GM12878 (cell line): ENCODE measurements around the gene MAP1A. TPM values are rescaled to one million over a fixed set of nuclear protein-coding genes. Genes with fewer than 3 reads are reported as not detected.

ENCODE experiments used
- ATAC-seq: fragments of 200-7000 bp; cut with Tn5 transposase; 3 replicates; pipeline ENCODE4 v1.9.1; 2020; ENCODE audit warnings: mild to moderate bottlenecking, moderate library complexity
- BruUV-seq: library from RNA; stranded (reverse); fragments of 400-500 nt; replicated peaks from 2 replicates; lab custom pipeline; 2021; lab: Mats Ljungman, UMichigan
- CTCF ChIA-PET: fragments of 300-600 bp; sonication (Branson Sonifier 250); formaldehyde crosslinking; extraction: SDS; loops from one replicate; lab custom pipeline; 2021; ENCODE audit warnings: inconsistent platforms; lab: Yijun Ruan, JAX
- POLR2A ChIA-PET: fragments of 350-600 bp; formaldehyde crosslinking; extraction: SDS; loops from one replicate; lab custom pipeline; 2021; ENCODE audit warnings: inconsistent platforms; lab: Charles Lee
- RAD21 ChIA-PET: fragments of 300-600 bp; sonication (Branson Sonifier 250); formaldehyde crosslinking; loops from one replicate; lab custom pipeline; 2023; ENCODE audit warnings: antibody characterized with exemption; ENCODE audit not compliant: unreplicated experiment; lab: Charles Lee
- SMC1A ChIA-PET: fragments of 300-600 bp; sonication (Branson Sonifier 250); formaldehyde crosslinking; loops from one replicate; lab custom pipeline; 2023; ENCODE audit not compliant: unreplicated experiment, uncharacterized antibody; lab: Charles Lee
- DNase-seq: peaks from one replicate; pipeline ENCODE4 v3.0.0-alpha.2; 2011; ENCODE audit warnings: low read depth, low spot score
- FAIRE-seq: peaks from 3 replicates; lab custom pipeline; 2011; peaks lifted over from hg19 to GRCh38; lab: Jason Lieb, UNC
- H2AFZ ChIP-seq: 2 replicates; pipeline ENCODE4 v1.6.0; 2011; ENCODE audit warnings: low read depth, low read length, control low read depth; ENCODE audit not compliant: control insufficient read depth
- H3K27ac ChIP-seq: 2 replicates; pipeline ENCODE4 v1.5.1; 2011; ENCODE audit warnings: control low read depth; ENCODE audit not compliant: control insufficient read depth, insufficient read depth
- H3K27me3 ChIP-seq, 2 experiments: replicated peaks in 1 of 2; 2 replicates each; pipeline versions ENCODE4 v1.6.0 to v1.6.1; 2011; ENCODE audit warnings: low read length in 1 of 2; ENCODE audit not compliant: control insufficient read depth in 2 of 2, insufficient read depth in 2 of 2
- H3K36me3 ChIP-seq, 2 experiments: 2 replicates each; pipeline ENCODE4 v1.5.1; 2011; ENCODE audit warnings: low read length in 1 of 2; ENCODE audit not compliant: control insufficient read depth in 2 of 2, insufficient read depth in 2 of 2
- H3K4me1 ChIP-seq: 2 replicates; pipeline ENCODE4 v1.6.1; 2011; ENCODE audit warnings: mild to moderate bottlenecking, low read length, moderate library complexity, mixed read lengths; ENCODE audit not compliant: control insufficient read depth, insufficient read depth
- H3K4me2 ChIP-seq: 2 replicates; pipeline ENCODE4 v1.6.0; 2011; ENCODE audit warnings: control low read depth; ENCODE audit not compliant: control insufficient read depth, insufficient read depth
- H3K4me3 ChIP-seq: fragments of 200-600 bp; sonication (generic); 2 replicates; pipeline ENCODE4 v1.5.1; 2016
- H3K79me2 ChIP-seq: 2 replicates; pipeline ENCODE4 v1.6.0; 2011; ENCODE audit warnings: low read length; ENCODE audit not compliant: control insufficient read depth, insufficient read depth
- H3K9ac ChIP-seq: 2 replicates; pipeline ENCODE4 v1.8.0; 2011; ENCODE audit warnings: low read length, control low read depth, mixed read lengths; ENCODE audit not compliant: control insufficient read depth, insufficient read depth
- H3K9me3 ChIP-seq: replicated peaks from 3 replicates; pipeline ENCODE4 v1.5.1; 2011; ENCODE audit warnings: mild to moderate bottlenecking, low read length; ENCODE audit not compliant: control insufficient read depth, insufficient read depth
- H4K20me1 ChIP-seq: 2 replicates; pipeline ENCODE4 v1.6.0; 2011; ENCODE audit not compliant: control insufficient read depth, insufficient read depth
- ASH2L ChIP-seq: fragments of 300-600, 200-600 bp; sonication (generic); IDR thresholded peaks from 2 replicates; pipeline ENCODE4 v1.6.1; 2017; ENCODE audit warnings: low read depth, mild to moderate bottlenecking, borderline replicate concordance
- CEBPZ ChIP-seq: fragments of 150-350 bp; IDR thresholded peaks from 2 replicates; pipeline ENCODE4 v1.6.1; 2016; ENCODE audit warnings: low read depth, low read length
- HDAC6 ChIP-seq: fragments of 200-600 bp; sonication (generic); IDR thresholded peaks from one replicate; pipeline ENCODE4 v1.8.0; 2017; ENCODE audit warnings: antibody characterized with exemption; ENCODE audit not compliant: unreplicated experiment
- HSF1 ChIP-seq: fragments of 150-350 bp; IDR thresholded peaks from 2 replicates; pipeline ENCODE4 v1.6.1; 2014; ENCODE audit warnings: mild to moderate bottlenecking, low read depth, low read length
- IRF4 ChIP-seq: IDR thresholded peaks from 2 replicates; pipeline ENCODE4 v1.6.1; 2011; ENCODE audit warnings: low read depth, low read length
- MEF2B ChIP-seq: fragments of 450-650 bp; IDR thresholded peaks from 2 replicates; pipeline ENCODE4 v1.6.1; 2018; ENCODE audit warnings: mild to moderate bottlenecking, moderate library complexity; ENCODE audit not compliant: partially characterized antibody, poor library complexity, severe bottlenecking
- NFYB ChIP-seq: IDR thresholded peaks from 2 replicates; pipeline ENCODE4 v1.6.1; 2011; ENCODE audit warnings: low read depth, mild to moderate bottlenecking, low read length, improper control_type of control experiment, moderate library complexity; ENCODE audit not compliant: insufficient read depth
- NR2F1 ChIP-seq: fragments of 450-650 bp; conservative IDR thresholded peaks from 2 replicates; pipeline ENCODE4 v1.6.1; 2017; ENCODE audit warnings: mild to moderate bottlenecking
- PAX8 ChIP-seq: fragments of 450-650 bp; IDR thresholded peaks from 2 replicates; pipeline ENCODE4 v1.6.1; 2017; ENCODE audit warnings: mild to moderate bottlenecking, moderate library complexity
- SREBF2 ChIP-seq: IDR thresholded peaks from 2 replicates; pipeline ENCODE4 v1.6.1; 2012; ENCODE audit warnings: mild to moderate bottlenecking, low read length
- YBX1 ChIP-seq: fragments of 450-650 bp; IDR thresholded peaks from 2 replicates; pipeline ENCODE4 v1.6.1; 2016; ENCODE audit warnings: antibody characterized with exemption
- WGBS: methylation state at CpG from one replicate; pipeline ENCODE4 v1.1.6; 2016; ENCODE audit warnings: low lambda C conversion rate; ENCODE audit not compliant: insufficient replicate concordance, insufficient coverage; ENCODE audit errors: missing lambda C conversion rate; 5-methylcytosine and 5-hydroxymethylcytosine counted together
- in situ Hi-C: fragments of 300-500 bp; cut with MboI; formaldehyde crosslinking; loops from 9 replicates; pipeline ENCODE4 v1.14.3; 2018; ENCODE audit warnings: mixed read lengths
- intact Hi-C: fragments of 100-400 bp; cut with micrococcal nuclease; formaldehyde crosslinking; loops from one replicate; pipeline ENCODE4 v1.14.2; 2022; ENCODE audit not compliant: unreplicated experiment
- polyA plus RNA-seq, 11 experiments: library from polyadenylated mRNA; depleted of rRNA in 4 of 11; unstranded in 6 of 11; stranded (reverse) in 5 of 11; fragments of >200 nt; fragmentation: Nextera tagmentation in 4 of 11; fragmentation: Illumina TruSeq in 1 of 11; extraction: Ambion mirVana in 4 of 11; extraction: Trizol in 1 of 11; gene quantifications; 1 replicate in 1 of 11; 2 replicates in 10 of 11; pipeline versions ENCODE4 v1.2.1 to v1.2.3, GENCODE V29; 2011 to 2016; ENCODE audit warnings: inconsistent platforms in 2 of 11, missing spikeins in 2 of 11, low read depth in 1 of 11
- total RNA-seq, 4 experiments: library from RNA; depleted of rRNA in 3 of 4; stranded (reverse); fragments of >200 nt in 3 of 4; fragmentation: Illumina TruSeq in 1 of 4; extraction: Trizol in 1 of 4; gene quantifications; 2 replicates each; pipeline versions ENCODE4 v1.2.1 to v1.2.3, GENCODE V29; 2013 to 2021
- TF ChIP-seq, protein P1 (sequence below): fragments of 450-650 bp; IDR thresholded peaks from 2 replicates; pipeline ENCODE4 v1.6.1; 2016; ENCODE audit warnings: mild to moderate bottlenecking

MAP1A gene
- total and polyA plus RNA-seq, 10 of the 15 experiments (the other 5 are each of a cell fraction or from before 2014, with no cell fraction given): under 0.01 to 0.10 (median 0.05) TPM

DNA sequence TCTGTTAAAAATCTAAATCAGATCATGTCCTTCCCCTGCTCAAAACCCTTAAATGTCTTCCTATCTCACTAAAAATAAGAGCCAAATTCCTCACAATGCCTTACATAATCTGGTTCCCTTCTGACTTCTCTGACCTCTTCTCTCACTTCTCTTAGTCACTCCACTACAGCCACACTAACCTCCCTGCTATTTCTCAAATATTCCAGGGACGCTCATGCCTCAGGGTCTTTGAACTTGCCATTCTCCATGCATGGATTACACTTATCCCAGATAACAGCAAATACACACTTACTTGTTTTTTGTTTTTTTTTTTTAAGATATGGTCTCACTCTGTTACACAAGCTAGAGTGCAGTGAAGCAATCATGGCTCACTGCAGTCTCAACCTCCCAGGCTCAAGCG is 33.0 kb upstream of the MAP1A start:
- no peak for ATAC-seq
- Histone ChIP-seq H3K9ac (no peak overlapping the region), H3K79me2 (no peaks in the 10 kb centered on the region), H3K27ac (no peak overlapping the region), H3K36me3 (no peaks in the 10 kb centered on the region; a peak in 2 of 4 replicates), H3K4me3 (no peak overlapping the region), H3K9me3 (no peaks in the 10 kb centered on the region), H4K20me1 (no peaks in the 10 kb centered on the region), H3K4me1 (no peaks in the 10 kb centered on the region), H3K27me3 (no peaks in the 10 kb centered on the region), H3K4me2 (no peak overlapping the region), H2AFZ (no peak overlapping the region)
- no peak for FAIRE-seq
- CTCF ChIA-PET: interaction anchor here (4.5 kb wide), 1 partner anchor 29 kb away, joined by 54 read pairs; no protein-coding TSS in a partner anchor
- intact Hi-C loops (no loop called here), in situ Hi-C loops (no loop called here)
- TF ChIP-seq CEBPZ (no peak), NR2F1 (no peak), NFYB (no peak), IRF4 (no peak), MEF2B (no peak), YBX1 (no peak), PAX8 (no peak), ASH2L (no peak), SREBF2 (no peak), HSF1 (no peak), HDAC6 (no peak)
- TF ChIP-seq, protein P1, sequence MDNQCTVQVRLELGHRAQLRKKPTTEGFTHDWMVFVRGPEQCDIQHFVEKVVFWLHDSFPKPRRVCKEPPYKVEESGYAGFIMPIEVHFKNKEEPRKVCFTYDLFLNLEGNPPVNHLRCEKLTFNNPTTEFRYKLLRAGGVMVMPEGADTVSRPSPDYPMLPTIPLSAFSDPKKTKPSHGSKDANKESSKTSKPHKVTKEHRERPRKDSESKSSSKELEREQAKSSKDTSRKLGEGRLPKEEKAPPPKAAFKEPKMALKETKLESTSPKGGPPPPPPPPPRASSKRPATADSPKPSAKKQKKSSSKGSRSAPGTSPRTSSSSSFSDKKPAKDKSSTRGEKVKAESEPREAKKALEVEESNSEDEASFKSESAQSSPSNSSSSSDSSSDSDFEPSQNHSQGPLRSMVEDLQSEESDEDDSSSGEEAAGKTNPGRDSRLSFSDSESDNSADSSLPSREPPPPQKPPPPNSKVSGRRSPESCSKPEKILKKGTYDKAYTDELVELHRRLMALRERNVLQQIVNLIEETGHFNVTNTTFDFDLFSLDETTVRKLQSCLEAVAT: no peak
- SMC1A ChIA-PET: interaction anchor here (1.1 to 3.9 kb wide), 3 partner anchors 9 to 30 kb away, joined by 5 to 26 read pairs (median 6); no protein-coding TSS in a partner anchor
- WGBS: 98% methylated on average over 2 of the region's 2 CpGs
- RAD21 ChIA-PET: interaction anchor here (1.0 kb wide), 1 partner anchor 26 kb away, joined by 5 read pairs; no protein-coding TSS in a partner anchor
- BruUV-seq: no TSS peak
- POLR2A ChIA-PET: no interaction called here
- DNase-seq: no peak
